MM.1S (cell line): ENCODE data around the gene USP10.

Experiments used
- DNase-seq: peaks from one replicate; pipeline ENCODE4 v3.0.0-alpha.2; 2015
- H2AFZ ChIP-seq: fragments of 300-600 bp; sonication (generic); 2 replicates; pipeline ENCODE4 v1.6.0; 2016; ENCODE audit warnings: antibody characterized with exemption, low read length
- H3F3A ChIP-seq: fragments of 300-600 bp; sonication (generic); 2 replicates; pipeline ENCODE4 v1.6.1; 2016; ENCODE audit warnings: mild to moderate bottlenecking, antibody characterized with exemption, low read length, moderate library complexity, mixed read lengths; ENCODE audit not compliant: insufficient read depth
- H3K27ac ChIP-seq: fragments of 300-600 bp; sonication (generic); 2 replicates; pipeline ENCODE4 v1.5.1; 2016; ENCODE audit warnings: mild to moderate bottlenecking, low read length
- H3K27me3 ChIP-seq: fragments of 300-600 bp; sonication (generic); replicated peaks from 2 replicates; pipeline ENCODE4 v1.6.0; 2016; ENCODE audit warnings: low read length; ENCODE audit not compliant: insufficient read depth
- H3K36me3 ChIP-seq: fragments of 300-600 bp; sonication (generic); replicated peaks from 2 replicates; pipeline ENCODE4 v1.6.1; 2016; ENCODE audit warnings: mild to moderate bottlenecking, low read length, mixed read lengths; ENCODE audit not compliant: insufficient read depth
- H3K4me1 ChIP-seq: fragments of 300-600 bp; sonication (generic); 2 replicates; pipeline ENCODE4 v1.6.1; 2016; ENCODE audit warnings: low read length, mixed read lengths
- H3K4me2 ChIP-seq: fragments of 300-600 bp; sonication (generic); 2 replicates; pipeline ENCODE4 v1.6.0; 2016; ENCODE audit warnings: low read depth, low read length
- H3K4me3 ChIP-seq: fragments of 300-600 bp; sonication (generic); 2 replicates; pipeline ENCODE4 v1.5.1; 2016; ENCODE audit warnings: low read length, mixed read lengths
- H3K79me2 ChIP-seq: fragments of 300-600 bp; sonication (generic); 2 replicates; pipeline ENCODE4 v1.6.1; 2016; ENCODE audit warnings: mixed run types, low read length, mixed read lengths
- H3K9ac ChIP-seq: fragments of 300-600 bp; sonication (generic); 2 replicates; pipeline ENCODE4 v1.6.1; 2016; ENCODE audit warnings: low read length, mixed read lengths
- H3K9me2 ChIP-seq: fragments of 300-600 bp; sonication (generic); replicated peaks from 2 replicates; pipeline ENCODE4 v1.6.1; 2016; ENCODE audit warnings: mild to moderate bottlenecking, low read length, mixed read lengths; ENCODE audit not compliant: insufficient read depth
- H3K9me3 ChIP-seq: fragments of 300-600 bp; sonication (generic); replicated peaks from 2 replicates; pipeline ENCODE4 v1.6.1; 2016; ENCODE audit warnings: mild to moderate bottlenecking, low read length, mixed read lengths; ENCODE audit not compliant: insufficient read depth
- H4K20me1 ChIP-seq: fragments of 300-600 bp; sonication (generic); 2 replicates; pipeline ENCODE4 v1.6.1; 2016; ENCODE audit warnings: mild to moderate bottlenecking, low read length, moderate library complexity, mixed read lengths; ENCODE audit not compliant: insufficient read depth
- EZH2 ChIP-seq: fragments of 300-600 bp; sonication (generic); optimal IDR thresholded peaks from 2 replicates; pipeline ENCODE3; 2017; ENCODE audit warnings: low read depth, mild to moderate bottlenecking, antibody characterized with exemption, low read length, mixed read lengths
- EZH2phosphoT487 ChIP-seq: fragments of 300-600 bp; sonication (generic); IDR thresholded peaks from 2 replicates; pipeline ENCODE4 v1.6.1; 2018; ENCODE audit warnings: antibody characterized with exemption, low read length
- TF ChIP-seq, protein P1 (sequence below): fragments of 300-600 bp; sonication (generic); IDR thresholded peaks from 2 replicates; pipeline ENCODE4 v1.5.1; 2016; ENCODE audit warnings: antibody characterized with exemption, low read length, mixed read lengths

USP10 gene

DNA sequence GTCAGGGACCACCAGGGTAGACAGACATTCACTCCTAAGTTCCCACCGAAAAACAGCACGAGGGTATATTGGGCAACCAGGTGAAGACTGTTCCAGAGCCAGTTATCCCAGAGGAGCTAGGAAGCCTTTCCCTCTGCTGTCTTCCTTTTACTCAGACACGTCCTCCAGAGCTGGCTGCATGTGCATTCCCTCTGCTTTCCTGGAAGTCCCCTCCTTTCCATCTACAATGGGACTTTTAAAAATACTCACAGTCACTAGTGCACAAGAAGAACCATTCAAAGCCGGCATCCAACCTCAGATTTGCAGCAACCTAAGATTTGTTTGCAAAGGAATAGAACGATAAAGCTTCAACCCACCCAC is 87.4 kb downstream of the USP10 start:
- Histone ChIP-seq H3K9me3 (no peaks in the 10 kb centered on the region), H3K36me3 (no peaks in the 10 kb centered on the region), H4K20me1 (no peaks in the 10 kb centered on the region), H3K9ac (no peak overlapping the region), H3K27ac (no peak overlapping the region), H3K9me2 (no peaks in the 10 kb centered on the region), H3K27me3 (no peaks in the 10 kb centered on the region), H3K4me1 (no peaks in the 10 kb centered on the region), H3F3A (no peaks in the 10 kb centered on the region), H3K4me3 (no peak overlapping the region), H2AFZ (no peak overlapping the region), H3K4me2 (no peak overlapping the region), H3K79me2 (no peaks in the 10 kb centered on the region)
- DNase-seq = no peak
- TF ChIP-seq EZH2phosphoT487 (no peak), EZH2 (no peak)
- TF ChIP-seq, protein P1, sequence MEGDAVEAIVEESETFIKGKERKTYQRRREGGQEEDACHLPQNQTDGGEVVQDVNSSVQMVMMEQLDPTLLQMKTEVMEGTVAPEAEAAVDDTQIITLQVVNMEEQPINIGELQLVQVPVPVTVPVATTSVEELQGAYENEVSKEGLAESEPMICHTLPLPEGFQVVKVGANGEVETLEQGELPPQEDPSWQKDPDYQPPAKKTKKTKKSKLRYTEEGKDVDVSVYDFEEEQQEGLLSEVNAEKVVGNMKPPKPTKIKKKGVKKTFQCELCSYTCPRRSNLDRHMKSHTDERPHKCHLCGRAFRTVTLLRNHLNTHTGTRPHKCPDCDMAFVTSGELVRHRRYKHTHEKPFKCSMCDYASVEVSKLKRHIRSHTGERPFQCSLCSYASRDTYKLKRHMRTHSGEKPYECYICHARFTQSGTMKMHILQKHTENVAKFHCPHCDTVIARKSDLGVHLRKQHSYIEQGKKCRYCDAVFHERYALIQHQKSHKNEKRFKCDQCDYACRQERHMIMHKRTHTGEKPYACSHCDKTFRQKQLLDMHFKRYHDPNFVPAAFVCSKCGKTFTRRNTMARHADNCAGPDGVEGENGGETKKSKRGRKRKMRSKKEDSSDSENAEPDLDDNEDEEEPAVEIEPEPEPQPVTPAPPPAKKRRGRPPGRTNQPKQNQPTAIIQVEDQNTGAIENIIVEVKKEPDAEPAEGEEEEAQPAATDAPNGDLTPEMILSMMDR = no peak

DNA sequence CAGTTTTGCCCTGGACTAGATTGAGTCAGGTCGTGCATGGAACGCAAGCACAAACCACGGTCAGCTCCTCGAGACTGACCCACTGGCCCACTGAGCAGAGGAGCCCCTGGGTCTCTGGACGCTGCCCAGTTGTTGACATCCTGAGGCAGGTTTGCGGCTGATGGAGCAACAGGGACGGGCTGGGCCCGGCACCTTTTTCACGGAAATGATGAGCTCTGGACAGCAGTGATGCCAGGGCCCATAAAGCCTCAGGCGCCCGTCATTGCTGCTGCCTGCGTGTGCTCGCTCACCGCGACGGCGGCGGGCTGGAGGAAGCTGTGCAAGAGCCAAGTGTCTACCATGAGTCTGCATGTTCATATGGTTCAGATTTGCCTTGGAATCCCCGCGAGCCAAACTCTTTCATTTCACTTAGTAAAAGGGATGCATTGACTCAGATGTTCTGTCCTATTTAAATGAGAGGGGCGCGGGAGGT is 89.2 kb downstream of the USP10 start:
- Histone ChIP-seq H4K20me1 (no peaks in the 10 kb centered on the region), H3K9me2 (no peaks in the 10 kb centered on the region), H3K4me1 (no peaks in the 10 kb centered on the region), H3K27me3 (no peaks in the 10 kb centered on the region), H3F3A (no peaks in the 10 kb centered on the region), H3K4me2 (no peak overlapping the region), H3K4me3 (no peak overlapping the region), H2AFZ (no peak overlapping the region), H3K27ac (no peak overlapping the region), H3K9ac (no peak overlapping the region), H3K36me3 (no peaks in the 10 kb centered on the region), H3K9me3 (no peaks in the 10 kb centered on the region), H3K79me2 (no peaks in the 10 kb centered on the region)
- DNase-seq = no peak
- TF ChIP-seq, protein P1 = no peak
- TF ChIP-seq EZH2phosphoT487 = no peak
- no peak for TF ChIP-seq EZH2

GRCh38 chr16:84789431-84789830 is 89.6 kb downstream of the USP10 start:
- Histone ChIP-seq H3K27me3 (no peaks in the 10 kb centered on the region), H3K36me3 (no peaks in the 10 kb centered on the region), H3K4me3 (no peak overlapping the region), H3K79me2 (no peaks in the 10 kb centered on the region), H3K4me1 (no peaks in the 10 kb centered on the region), H2AFZ (no peak overlapping the region), H3K9me2 (no peaks in the 10 kb centered on the region), H3K4me2 (no peak overlapping the region), H3F3A (no peaks in the 10 kb centered on the region), H3K9ac (no peak overlapping the region), H4K20me1 (no peaks in the 10 kb centered on the region), H3K27ac (no peak overlapping the region), H3K9me3 (no peaks in the 10 kb centered on the region)
- TF ChIP-seq EZH2phosphoT487 = no peak
- no peak for TF ChIP-seq EZH2
- TF ChIP-seq, protein P1 = no peak
- no peak for DNase-seq

DNA sequence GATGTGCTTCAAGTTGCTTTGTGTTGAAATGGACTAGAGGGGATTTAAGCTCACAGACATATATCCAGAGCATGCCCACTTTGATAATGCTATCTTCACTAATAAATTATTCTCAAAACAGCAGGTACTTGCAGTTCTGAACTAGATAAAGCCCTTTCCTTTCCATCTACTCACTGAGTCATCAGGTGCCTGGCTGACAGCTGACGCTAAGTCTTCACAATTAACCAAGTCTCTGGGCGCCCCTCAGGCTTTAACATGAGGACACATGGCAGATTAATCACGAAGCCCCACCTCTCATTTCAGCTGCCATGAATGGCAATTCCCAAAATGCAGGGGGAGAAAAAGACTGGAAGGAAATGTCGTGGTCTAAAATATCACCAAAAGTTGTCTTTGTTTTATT is 90.5 kb downstream of the USP10 start:
- no peak overlapping the region for H3K27ac ChIP-seq
- no peaks in the 10 kb centered on the region for H3K36me3 ChIP-seq
- no peak for DNase-seq
- no peak overlapping the region for H3K4me3 ChIP-seq
- no peak overlapping the region for H3K9ac ChIP-seq
- no peaks in the 10 kb centered on the region for H3K4me1 ChIP-seq
- H3F3A ChIP-seq = no peaks in the 10 kb centered on the region
- no peak overlapping the region for H2AFZ ChIP-seq
- no peaks in the 10 kb centered on the region for H3K79me2 ChIP-seq
- TF ChIP-seq, protein P1 = no peak
- no peak for TF ChIP-seq EZH2phosphoT487
- no peak for TF ChIP-seq EZH2
- no peaks in the 10 kb centered on the region for H3K27me3 ChIP-seq
- H3K4me2 ChIP-seq = no peak overlapping the region
- H3K9me2 ChIP-seq = no peaks in the 10 kb centered on the region
- no peaks in the 10 kb centered on the region for H4K20me1 ChIP-seq
- H3K9me3 ChIP-seq = no peaks in the 10 kb centered on the region
